K562 (cell line): ENCODE results near the gene TYW3. TPM values are rescaled to one million over a fixed set of nuclear protein-coding genes. Genes with fewer than 3 reads are reported as not detected.

Source experiments
- ATF6 ChIP-seq: sonication (generic); formaldehyde crosslinking; IDR thresholded peaks from 2 replicates; pipeline ENCODE4 v1.4.0; 2020; ENCODE audit warnings: mild to moderate bottlenecking, missing genetic modification reagents
- HSF4 ChIP-seq: fragments of 250-450 bp; sonication (Bioruptor Pico); IDR thresholded peaks from 2 replicates; pipeline ENCODE4 v2.1.2; 2022; ENCODE audit warnings: mild to moderate bottlenecking, moderate library complexity, borderline replicate concordance
- RBM15 ChIP-seq: fragments of 200-400 bp; formaldehyde crosslinking; IDR thresholded peaks from 2 replicates; pipeline ENCODE4 v1.6.1; 2018; ENCODE audit warnings: mild to moderate bottlenecking, low read length, moderate library complexity; ENCODE audit not compliant: insufficient read depth
- RBM17 ChIP-seq: fragments of 200-400 bp; formaldehyde crosslinking; IDR thresholded peaks from 2 replicates; pipeline ENCODE4 v1.6.1; 2017; ENCODE audit warnings: low read depth, mild to moderate bottlenecking, low read length, borderline replicate concordance
- SIRT6 ChIP-seq: IDR thresholded peaks from one replicate; pipeline ENCODE4 v1.6.1; 2012; ENCODE audit warnings: low read depth, mild to moderate bottlenecking, control low read depth, inconsistent platforms, low read length, moderate library complexity
- STAT6 ChIP-seq: sonication (generic); formaldehyde crosslinking; IDR thresholded peaks from 2 replicates; pipeline ENCODE4 v1.8.1; 2023; ENCODE audit warnings: mild to moderate bottlenecking, missing genetic modification reagents
- TAF9B ChIP-seq: fragments of 450-650 bp; IDR thresholded peaks from 2 replicates; pipeline ENCODE4 v1.6.1; 2018; ENCODE audit warnings: mild to moderate bottlenecking; ENCODE audit not compliant: partially characterized antibody
- ZC3H8 ChIP-seq: fragments of 450-650 bp; IDR thresholded peaks from 2 replicates; pipeline ENCODE4 v1.6.1; 2017
- ZFP36 ChIP-seq: fragments of 150-350 bp; IDR thresholded peaks from 2 replicates; pipeline ENCODE4 v1.6.1; 2018; ENCODE audit warnings: low read length, low read depth; ENCODE audit not compliant: partially characterized antibody
- ZNF41 ChIP-seq: fragments of 250-450 bp; sonication (Bioruptor Pico); conservative IDR thresholded peaks from 2 replicates; pipeline ENCODE4 v1.4.0; 2020; ENCODE audit warnings: mild to moderate bottlenecking
- ZNF699 ChIP-seq: fragments of 250-450 bp; sonication (Bioruptor Pico); IDR thresholded peaks from 2 replicates; pipeline ENCODE4 v1.8.0; 2021; ENCODE audit warnings: mild to moderate bottlenecking, moderate library complexity; ENCODE audit not compliant: insufficient replicate concordance
- ZNF780A ChIP-seq: fragments of 250-450 bp; sonication (Bioruptor Pico); IDR thresholded peaks from 2 replicates; pipeline ENCODE4 v1.5.0; 2021; ENCODE audit warnings: mild to moderate bottlenecking
- polyA plus RNA-seq, 8 experiments: library from polyadenylated mRNA; depleted of rRNA in 4 of 8; stranded (reverse) in 5 of 8; unstranded in 3 of 8; fragments of >200 nt; fragmentation: Nextera tagmentation in 2 of 8; fragmentation: Illumina TruSeq in 1 of 8; extraction: Ambion mirVana in 2 of 8; extraction: Trizol in 1 of 8; gene quantifications; 2 replicates each; pipeline versions ENCODE4 v1.2.1 to v1.2.3, GENCODE V29; 2011 to 2014; ENCODE audit warnings: inconsistent platforms in 1 of 8, missing spikeins in 1 of 8
- total RNA-seq, 7 experiments: library from RNA; depleted of rRNA in 6 of 7; stranded (reverse); fragments of >200 nt in 6 of 7; fragmentation: Illumina TruSeq in 2 of 7; extraction: Trizol in 2 of 7; gene quantifications; 2 replicates each; pipeline versions ENCODE4 v1.2.1 to v1.2.3, GENCODE V29; 2011 to 2021; ENCODE audit warnings: low replicate concordance in 1 of 7
- TF ChIP-seq, protein P1 (sequence below): fragments of 450-650 bp; IDR thresholded peaks from 2 replicates; pipeline ENCODE4 v1.6.1; 2016; ENCODE audit warnings: missing biosample characterization, missing genetic modification characterization

The TYW3 gene
- total and polyA plus RNA-seq, 9 of the 15 experiments (the other 6 are each of a cell fraction or from before 2014, with no cell fraction given): 22.0 to 54.0 (median 41.1) TPM

- no peak for TF ChIP-seq RBM15
- peak; percentile 2 for TF ChIP-seq ZFP36
- peak; percentile 92 for TF ChIP-seq TAF9B
- TF ChIP-seq ATF6 (CRISPR knock-in tag): no peak
- TF ChIP-seq STAT6 (CRISPR knock-in tag): no peak
- TF ChIP-seq ZNF699 (CRISPR knock-in tag): no peak
- TF ChIP-seq ZNF780A (CRISPR knock-in tag): no peak
- no peak for TF ChIP-seq ZC3H8
- TF ChIP-seq RBM17: no peak
- TF ChIP-seq HSF4: no peak
- TF ChIP-seq SIRT6: no peak
- no peak for TF ChIP-seq ZNF41 (CRISPR knock-in tag)
- TF ChIP-seq, protein P1, sequence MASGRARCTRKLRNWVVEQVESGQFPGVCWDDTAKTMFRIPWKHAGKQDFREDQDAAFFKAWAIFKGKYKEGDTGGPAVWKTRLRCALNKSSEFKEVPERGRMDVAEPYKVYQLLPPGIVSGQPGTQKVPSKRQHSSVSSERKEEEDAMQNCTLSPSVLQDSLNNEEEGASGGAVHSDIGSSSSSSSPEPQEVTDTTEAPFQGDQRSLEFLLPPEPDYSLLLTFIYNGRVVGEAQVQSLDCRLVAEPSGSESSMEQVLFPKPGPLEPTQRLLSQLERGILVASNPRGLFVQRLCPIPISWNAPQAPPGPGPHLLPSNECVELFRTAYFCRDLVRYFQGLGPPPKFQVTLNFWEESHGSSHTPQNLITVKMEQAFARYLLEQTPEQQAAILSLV (tag): no peak
Measured at GRCh38 chr1:74732960-74733603, at the start of gene TYW3, which contains the start of gene CRYZ (continued).
